ENCODE measurements around the gene SLC26A5. TPM values are rescaled to one million over a fixed set of nuclear protein-coding genes. Genes with fewer than 3 reads are reported as not detected.

Gene SLC26A5
- total and polyA plus RNA-seq, 10 of the 15 experiments (the other 5 are each of a cell fraction or from before 2014, with no cell fraction given) = 0.03 TPM; not detected in 9

DNA sequence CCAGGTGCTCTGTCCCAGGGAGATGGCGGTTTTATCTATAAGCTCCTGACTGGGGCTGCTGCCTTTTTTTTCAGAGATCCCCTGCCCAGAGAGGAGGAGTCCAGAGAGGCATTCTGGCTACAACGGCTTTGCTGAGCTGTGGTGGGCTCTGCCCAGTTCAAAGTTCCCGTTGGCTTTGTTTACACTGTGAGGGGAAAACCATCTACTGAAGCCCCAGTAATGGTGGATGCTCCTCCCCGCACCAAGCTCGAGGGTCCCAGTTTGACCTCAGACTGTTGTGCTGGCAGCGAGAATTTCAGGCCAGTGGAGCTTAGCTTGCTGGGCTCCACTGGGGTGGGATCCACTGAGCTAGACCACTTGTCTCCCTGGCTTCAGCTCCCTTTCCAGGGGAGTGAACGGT is 16.4 kb upstream of the SLC26A5 start (continued):
- TF ChIP-seq, protein P1, sequence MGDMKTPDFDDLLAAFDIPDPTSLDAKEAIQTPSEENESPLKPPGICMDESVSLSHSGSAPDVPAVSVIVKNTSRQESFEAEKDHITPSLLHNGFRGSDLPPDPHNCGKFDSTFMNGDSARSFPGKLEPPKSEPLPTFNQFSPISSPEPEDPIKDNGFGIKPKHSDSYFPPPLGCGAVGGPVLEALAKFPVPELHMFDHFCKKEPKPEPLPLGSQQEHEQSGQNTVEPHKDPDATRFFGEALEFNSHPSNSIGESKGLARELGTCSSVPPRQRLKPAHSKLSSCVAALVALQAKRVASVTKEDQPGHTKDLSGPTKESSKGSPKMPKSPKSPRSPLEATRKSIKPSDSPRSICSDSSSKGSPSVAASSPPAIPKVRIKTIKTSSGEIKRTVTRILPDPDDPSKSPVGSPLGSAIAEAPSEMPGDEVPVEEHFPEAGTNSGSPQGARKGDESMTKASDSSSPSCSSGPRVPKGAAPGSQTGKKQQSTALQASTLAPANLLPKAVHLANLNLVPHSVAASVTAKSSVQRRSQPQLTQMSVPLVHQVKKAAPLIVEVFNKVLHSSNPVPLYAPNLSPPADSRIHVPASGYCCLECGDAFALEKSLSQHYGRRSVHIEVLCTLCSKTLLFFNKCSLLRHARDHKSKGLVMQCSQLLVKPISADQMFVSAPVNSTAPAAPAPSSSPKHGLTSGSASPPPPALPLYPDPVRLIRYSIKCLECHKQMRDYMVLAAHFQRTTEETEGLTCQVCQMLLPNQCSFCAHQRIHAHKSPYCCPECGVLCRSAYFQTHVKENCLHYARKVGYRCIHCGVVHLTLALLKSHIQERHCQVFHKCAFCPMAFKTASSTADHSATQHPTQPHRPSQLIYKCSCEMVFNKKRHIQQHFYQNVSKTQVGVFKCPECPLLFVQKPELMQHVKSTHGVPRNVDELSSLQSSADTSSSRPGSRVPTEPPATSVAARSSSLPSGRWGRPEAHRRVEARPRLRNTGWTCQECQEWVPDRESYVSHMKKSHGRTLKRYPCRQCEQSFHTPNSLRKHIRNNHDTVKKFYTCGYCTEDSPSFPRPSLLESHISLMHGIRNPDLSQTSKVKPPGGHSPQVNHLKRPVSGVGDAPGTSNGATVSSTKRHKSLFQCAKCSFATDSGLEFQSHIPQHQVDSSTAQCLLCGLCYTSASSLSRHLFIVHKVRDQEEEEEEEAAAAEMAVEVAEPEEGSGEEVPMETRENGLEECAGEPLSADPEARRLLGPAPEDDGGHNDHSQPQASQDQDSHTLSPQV (IDR thresholded peaks at IDR 0.05) = no peak
- TF ChIP-seq BHLHE40 (IDR thresholded peaks at IDR 0.05; ENCODE audit: borderline replicate concordance in 1 of 2, low read depth in 2 of 2, low read length in 1 of 2) (no peak), RAD21 (IDR thresholded peaks at IDR 0.05; ENCODE audit: insufficient read depth, low read depth, low read length) (no peak), TCF3 (IDR thresholded peaks at IDR 0.05; ENCODE audit: borderline replicate concordance, insufficient read depth, low read depth, low read length) (no peak), HDAC2 (IDR thresholded peaks at IDR 0.05) (no peak), HDGF (IDR thresholded peaks at IDR 0.05) (no peak), POLR2AphosphoS5 (IDR thresholded peaks at IDR 0.05; ENCODE audit: low read length) (no peak), ZZZ3 (IDR thresholded peaks at IDR 0.05; ENCODE audit: control insufficient read depth, insufficient read length, low read depth) (no peak)

All from GM12878 (cell line).